K562 (cell line): ENCODE results near the gene IL27RA.

Experiments used
- HNRNPK ChIP-seq: fragments of 200-400 bp; formaldehyde crosslinking; IDR thresholded peaks from one replicate; pipeline ENCODE4 v1.6.1; 2018; ENCODE audit warnings: mild to moderate bottlenecking, low read depth, low read length; ENCODE audit not compliant: poor library complexity, severe bottlenecking
- KAT8 ChIP-seq: fragments of 450-650 bp; IDR thresholded peaks from 2 replicates; pipeline ENCODE4 v1.6.1; 2016; ENCODE audit warnings: low read depth, mild to moderate bottlenecking
- NUFIP1 ChIP-seq: fragments of 450-650 bp; IDR thresholded peaks from 2 replicates; pipeline ENCODE4 v1.6.1; 2018; ENCODE audit not compliant: partially characterized antibody
- ZNF444 ChIP-seq: fragments of 250-450 bp; sonication (Bioruptor Pico); IDR thresholded peaks from 2 replicates; pipeline ENCODE4 v1.4.0; 2020; ENCODE audit warnings: mild to moderate bottlenecking, moderate library complexity
- TF ChIP-seq, protein P1 (sequence below), 3 experiments: IDR thresholded peaks in 2 of 3; conservative IDR thresholded peaks in 1 of 3; 2 replicates each; pipeline ENCODE4 v1.5.1; 2011 to 2012; ENCODE audit warnings: low read length in 3 of 3, mild to moderate bottlenecking in 3 of 3, control low read depth in 2 of 3, improper control_type of control experiment in 1 of 3, inconsistent platforms in 1 of 3, low read depth in 1 of 3, mixed read lengths in 1 of 3, moderate library complexity in 1 of 3; ENCODE audit not compliant: insufficient read depth in 2 of 3

DNA sequence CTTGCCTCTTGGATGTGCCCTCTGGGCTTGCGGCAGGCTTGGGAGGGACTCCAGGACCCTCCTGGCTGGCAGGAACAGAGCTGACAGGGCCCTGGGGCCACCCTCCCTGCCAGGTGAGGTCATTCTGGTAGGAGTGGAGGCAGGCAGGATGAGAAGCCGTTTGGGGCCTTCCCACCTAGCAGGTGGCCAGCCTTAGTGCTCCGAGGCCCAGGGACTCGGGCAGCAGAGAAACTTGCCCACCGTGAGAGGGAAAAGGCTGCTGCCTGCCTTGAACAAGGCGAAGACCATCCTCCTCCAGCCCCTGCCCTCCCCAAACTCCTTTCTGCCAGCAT lies 34.0 kb upstream of the IL27RA start:
- TF ChIP-seq ZNF444 (CRISPR knock-in tag) (no peak), KAT8 (no peak), HNRNPK (no peak), NUFIP1 (no peak)
- TF ChIP-seq, protein P1, sequence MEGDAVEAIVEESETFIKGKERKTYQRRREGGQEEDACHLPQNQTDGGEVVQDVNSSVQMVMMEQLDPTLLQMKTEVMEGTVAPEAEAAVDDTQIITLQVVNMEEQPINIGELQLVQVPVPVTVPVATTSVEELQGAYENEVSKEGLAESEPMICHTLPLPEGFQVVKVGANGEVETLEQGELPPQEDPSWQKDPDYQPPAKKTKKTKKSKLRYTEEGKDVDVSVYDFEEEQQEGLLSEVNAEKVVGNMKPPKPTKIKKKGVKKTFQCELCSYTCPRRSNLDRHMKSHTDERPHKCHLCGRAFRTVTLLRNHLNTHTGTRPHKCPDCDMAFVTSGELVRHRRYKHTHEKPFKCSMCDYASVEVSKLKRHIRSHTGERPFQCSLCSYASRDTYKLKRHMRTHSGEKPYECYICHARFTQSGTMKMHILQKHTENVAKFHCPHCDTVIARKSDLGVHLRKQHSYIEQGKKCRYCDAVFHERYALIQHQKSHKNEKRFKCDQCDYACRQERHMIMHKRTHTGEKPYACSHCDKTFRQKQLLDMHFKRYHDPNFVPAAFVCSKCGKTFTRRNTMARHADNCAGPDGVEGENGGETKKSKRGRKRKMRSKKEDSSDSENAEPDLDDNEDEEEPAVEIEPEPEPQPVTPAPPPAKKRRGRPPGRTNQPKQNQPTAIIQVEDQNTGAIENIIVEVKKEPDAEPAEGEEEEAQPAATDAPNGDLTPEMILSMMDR (IDR thresholded peaks at IDR 0.05 in 2 of 3, conservative IDR thresholded peaks at IDR 0.05 in 1 of 3; ENCODE audit: insufficient read depth in 2 of 3, low read depth in 1 of 3, low read length in 3 of 3), result no peak
